GM18526 (cell line): ENCODE results near the gene NES.

Experiments used
- POLR2A ChIP-seq: IDR thresholded peaks from 3 replicates; pipeline ENCODE4 v1.6.1; 2011; ENCODE audit not compliant: insufficient read length; ENCODE audit errors: extremely low read depth

Gene NES

DNA sequence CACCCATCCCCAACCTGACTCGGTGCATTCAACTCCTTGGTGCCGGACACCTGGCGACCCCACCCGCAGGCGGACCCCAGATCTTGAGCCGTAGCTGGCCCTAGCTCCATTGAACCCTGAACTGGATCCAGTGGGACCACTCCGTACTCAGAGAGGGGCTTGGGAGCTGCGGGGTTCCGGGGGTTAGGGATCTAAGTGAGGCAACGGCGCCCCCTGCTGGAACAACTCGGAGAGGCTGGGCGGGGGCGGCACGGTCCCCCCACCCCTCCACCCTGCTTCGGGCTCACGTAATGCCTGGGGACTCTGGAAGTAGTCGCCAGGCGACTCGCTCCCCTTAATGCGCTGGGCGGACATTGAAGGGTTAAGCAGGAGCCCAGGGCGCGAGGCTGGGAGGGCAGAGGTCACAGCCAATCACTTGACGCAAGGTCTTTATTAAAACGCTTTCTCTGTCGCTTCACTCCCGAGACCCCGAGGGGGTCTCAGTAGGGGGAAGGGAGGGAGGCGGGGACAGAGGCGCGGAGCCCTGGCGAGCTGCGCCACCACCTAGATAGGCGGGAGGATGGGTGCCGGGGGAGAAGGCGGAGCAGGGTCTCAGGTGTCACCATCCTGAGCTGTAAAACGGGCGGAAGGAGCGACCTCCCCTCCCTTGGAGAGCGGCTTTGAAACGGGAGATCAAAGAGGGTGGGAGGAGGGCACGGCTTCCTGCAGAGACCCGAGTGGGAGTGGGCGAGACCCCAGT lies 28.9 kb upstream of the NES start:
- TF ChIP-seq POLR2A: no peak

DNA sequence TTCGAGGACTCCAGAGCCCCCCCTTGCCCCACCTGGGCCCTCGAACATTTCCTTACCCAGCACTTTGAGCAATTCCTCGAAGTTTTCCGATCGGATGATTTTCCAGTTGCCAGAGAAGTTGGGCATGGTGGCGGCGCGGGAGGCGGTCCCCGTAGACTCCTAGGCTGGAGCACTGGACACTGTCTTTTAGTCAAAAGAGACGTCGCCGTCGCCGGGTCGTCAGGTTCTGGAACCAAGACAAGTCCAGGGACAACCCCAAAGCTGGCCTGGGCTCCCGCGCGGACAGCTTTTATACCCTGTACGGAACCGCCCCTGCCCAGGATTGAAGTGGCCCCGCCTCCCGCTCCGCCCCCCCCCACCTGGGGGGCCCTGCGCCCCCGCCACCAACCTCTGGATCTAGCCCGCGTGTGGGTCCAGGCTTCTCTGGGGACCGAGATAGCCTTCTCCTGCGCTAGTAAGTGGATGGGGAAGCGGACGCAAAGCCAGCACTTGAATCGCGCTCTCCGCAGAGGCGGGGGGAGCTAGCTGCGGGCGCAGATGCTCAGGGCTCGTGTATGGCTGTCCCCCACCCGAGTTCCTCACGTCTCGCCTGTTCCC lies 28.2 kb upstream of the NES start, which contains the start of gene CRABP2:
TSS of gene CRABP2 (minus strand) at position 263 of the 597 bp plus-strand sequence. CDS start at position 126, 137 bp downstream.
- TF ChIP-seq POLR2A: no peak

DNA sequence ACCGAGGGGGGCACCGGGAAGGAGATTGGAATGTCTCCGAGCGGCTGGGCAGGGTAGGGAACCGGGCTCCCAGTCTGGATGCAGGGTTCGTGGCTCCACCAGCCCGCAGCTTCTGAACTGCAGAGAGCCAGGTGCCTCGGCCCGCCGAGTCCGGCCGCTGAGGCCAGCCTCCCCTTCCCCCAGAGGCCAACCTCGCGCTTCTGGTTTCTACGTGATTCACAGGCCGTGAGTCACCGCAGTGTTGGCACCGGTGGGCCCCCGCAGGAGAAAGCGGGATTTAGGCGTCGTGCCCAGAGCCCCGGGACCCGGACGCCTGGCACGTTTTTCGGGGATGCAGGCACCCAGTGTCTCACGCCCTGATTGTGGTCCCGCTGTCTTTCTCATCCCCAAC lies 27.7 kb upstream of the NES start:
- TF ChIP-seq POLR2A: no peak

DNA sequence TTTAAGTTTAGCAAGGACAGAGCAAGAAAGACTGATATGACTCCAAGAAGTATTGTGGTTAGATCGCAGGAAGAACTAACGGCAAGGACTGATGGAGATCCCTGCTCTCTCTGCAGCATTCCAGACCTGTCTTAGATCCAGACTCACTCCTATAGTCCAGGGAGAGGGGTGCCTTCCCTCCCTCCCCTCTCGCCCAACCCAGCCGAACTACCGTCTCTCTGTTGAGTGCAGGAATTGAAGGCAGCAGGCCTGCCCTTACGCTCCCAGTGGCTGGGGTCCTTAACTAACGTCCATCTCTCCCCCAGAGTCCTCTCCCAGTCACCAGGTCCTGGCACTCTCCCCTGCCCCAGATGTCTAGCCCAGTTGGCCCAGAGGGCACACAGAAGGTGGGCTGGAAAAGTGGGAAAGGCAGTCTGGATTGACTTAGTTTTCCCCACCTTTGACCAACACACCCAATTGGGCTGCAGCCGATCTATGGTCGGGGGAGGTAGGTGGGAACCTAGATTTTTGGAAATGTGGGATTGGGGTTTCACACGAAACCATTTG lies 27.0 kb upstream of the NES start:
- no peak for TF ChIP-seq POLR2A

DNA sequence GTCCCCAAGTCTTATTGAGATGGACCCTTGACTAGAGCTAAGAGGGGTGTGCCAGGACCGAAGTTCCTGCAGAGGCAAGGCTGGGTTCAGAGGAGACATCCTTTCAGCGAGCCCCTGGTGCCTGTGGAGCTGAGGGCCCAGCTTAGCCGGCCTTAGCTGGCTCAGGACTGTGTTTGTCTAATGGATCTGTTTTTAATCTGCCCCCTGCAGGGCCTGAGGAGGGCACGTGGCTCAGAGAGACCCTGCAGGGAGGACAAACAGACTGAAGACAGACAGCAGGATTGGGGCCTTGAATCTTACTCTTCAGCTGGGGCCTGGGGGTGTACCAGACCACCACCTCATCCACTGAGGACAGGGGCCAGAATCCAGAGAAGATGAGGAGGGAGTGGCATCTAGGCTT lies 26.5 kb upstream of the NES start:
- TF ChIP-seq POLR2A: no peak

DNA sequence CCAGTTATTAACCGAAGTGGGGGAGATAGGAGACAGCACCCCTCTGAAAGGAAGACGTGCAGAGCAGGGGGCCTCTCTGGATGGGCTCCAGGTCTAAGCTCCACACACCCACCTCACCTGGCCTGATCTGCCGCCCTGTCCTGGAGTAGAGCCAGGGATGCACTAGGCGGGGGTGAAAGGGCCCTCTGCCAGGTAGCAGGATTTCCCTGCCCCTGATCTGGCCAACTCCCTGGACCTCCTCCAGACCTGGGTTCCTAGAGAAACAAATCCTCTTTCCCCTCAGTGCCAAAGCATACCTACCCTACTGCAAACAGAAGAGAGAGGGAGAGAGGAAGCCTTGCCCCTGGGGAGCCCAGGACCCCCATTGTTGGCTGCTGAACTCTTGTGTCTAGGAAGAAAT lies 26.1 kb upstream of the NES start:
- TF ChIP-seq POLR2A: no peak

DNA sequence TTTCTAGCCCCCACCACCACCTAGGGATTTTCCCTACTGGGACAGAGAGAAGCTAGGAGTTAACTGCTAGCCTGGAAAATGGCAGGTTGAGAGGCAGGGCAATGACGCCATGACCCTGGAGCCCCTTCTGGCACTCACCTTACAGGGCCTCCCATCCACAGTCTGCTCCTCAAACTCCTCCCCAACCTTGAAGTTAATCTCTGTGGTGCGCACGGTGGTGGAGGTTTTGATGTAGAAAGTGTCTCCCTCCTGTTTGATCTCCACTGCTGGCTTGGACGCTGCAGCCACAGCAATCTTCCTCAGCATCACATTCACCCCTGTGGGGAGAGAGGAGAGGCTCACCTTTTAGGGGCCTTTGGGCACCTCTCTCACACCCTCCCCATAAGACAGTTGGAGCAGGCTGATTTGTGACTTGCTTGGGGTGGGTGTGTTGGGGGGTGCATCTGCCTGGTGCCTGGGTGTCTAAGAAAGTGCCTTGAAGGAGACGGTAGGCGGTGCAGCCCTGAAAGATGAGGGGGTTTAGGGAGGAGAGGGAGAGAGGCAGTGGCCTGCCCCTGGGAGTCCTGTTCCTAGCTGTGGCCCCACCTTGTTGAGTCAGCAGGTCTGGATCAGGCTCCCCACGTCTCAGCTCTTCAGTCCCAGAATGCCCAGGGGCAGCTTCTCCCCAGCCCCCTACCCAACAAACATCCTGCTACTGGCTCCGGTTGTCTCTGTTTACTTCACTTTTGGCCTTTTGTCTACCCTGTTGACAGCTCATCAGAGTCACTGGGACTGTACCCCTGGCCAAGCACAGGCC lies 23.7 kb upstream of the NES start:
- no peak for TF ChIP-seq POLR2A

DNA sequence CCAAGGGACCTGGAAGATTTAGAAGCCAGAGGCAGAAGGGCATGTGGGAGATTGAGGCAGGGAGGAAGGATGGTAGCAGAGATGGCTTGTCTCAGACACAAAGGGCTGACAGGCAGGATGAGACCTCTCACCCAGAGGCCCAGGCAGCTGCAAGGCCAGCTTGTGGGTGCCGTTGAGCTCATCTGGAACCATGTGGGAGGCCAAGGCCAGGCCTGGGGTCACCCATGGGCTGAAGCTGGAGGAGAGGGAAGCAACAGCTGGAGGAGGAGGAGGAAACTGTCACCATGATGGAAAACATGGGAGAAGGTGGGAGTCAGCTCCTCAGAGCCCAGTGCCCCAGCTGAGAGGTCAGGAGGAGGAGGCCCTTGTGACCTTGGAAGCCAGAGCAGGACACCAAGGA lies 21.8 kb upstream of the NES start:
- no peak for TF ChIP-seq POLR2A

DNA sequence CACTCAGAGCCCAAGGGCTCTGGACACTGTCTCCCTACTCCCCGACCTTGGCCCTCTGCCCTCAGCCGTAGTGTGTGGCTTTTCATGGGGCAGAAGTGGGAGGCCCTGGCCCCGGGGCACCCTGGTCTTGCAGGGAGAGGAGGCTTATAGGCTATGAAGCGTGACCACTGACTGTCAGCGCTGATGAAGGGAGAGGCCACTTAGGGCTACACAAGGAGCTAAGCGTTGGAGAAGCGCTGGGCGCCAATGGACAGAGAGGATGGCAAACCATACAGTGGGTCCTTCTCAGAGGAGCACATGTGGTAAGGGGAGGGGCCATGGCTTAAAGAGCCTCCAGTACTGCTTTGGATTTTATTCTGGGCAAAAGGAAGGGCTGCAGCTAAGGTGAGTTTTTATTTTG lies 20.3 kb upstream of the NES start:
- TF ChIP-seq POLR2A: no peak

DNA sequence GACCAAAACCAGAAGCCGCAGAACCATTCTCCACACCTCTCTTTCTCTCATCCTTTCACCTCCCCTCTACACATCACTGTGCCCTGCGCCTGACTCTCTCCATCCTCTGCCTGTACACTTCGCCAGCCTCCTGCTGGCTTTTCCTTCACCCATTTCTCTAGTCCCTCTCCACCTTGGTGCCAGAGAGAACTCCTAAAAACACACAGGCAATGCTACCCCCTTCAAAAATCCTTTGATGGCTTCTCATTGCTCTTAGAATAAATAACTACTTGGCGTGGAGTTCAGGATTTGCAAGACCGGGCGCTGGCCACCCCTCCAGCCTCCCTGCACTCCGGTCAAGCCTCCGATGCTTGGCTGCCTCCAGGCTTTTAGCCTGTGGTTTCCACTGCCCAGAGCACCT lies 19.5 kb upstream of the NES start:
- no peak for TF ChIP-seq POLR2A

DNA sequence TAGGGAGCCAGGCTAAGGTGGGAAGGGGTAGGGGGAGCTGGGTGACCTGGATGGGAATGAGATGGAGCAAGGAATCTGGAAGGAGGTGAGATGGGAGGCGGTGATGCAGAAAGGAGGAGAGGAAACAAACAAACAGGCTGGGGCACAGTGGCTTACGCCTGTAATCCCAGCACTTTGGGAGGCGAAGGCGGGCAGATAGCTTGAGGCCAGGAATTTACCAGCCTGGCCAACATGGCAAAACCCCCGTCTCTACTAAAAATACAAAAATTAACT lies 17.4 kb upstream of the NES start:
- no peak for TF ChIP-seq POLR2A

DNA sequence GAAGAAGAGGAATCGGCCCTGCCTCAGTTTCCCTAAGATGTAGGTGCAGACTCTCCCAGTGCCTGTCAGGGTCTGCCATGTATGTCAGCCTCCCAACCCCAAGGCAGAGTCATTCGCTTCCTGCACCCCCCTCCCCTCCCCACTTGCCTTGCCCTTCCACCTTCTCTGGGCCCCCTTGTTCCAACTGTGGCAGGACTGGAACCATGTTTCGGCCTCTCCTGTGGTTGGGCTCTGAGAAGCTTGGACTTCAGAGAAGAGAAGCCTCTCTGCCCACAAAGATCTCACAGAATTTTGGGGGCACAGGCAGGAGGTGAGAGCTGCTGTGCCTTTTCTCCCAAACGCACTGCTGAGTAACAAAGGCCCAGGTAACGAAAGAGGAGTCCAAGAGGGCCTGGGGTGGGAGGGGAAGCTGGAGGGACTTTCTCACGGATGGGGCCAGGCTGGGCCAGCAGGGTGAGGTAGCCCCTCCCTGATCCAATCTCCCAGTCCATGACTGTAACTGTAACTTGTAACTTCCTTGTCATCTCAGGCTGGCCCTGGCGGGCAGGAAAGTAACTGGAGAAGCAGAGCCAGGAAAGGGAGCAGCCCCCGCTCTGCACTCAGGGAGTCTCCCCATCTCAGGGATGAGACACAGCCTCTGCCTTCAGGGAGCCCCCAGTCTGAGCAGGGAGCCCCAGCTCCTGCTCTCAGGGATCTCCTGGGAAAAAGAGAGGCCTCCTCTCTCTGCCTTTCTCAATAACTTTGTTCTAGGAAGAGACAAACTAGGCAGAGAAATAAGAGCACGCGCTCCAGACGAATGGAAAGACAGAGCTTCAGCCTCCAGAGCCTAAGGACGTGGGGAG lies 16.9 kb upstream of the NES start:
- TF ChIP-seq POLR2A: no peak

DNA sequence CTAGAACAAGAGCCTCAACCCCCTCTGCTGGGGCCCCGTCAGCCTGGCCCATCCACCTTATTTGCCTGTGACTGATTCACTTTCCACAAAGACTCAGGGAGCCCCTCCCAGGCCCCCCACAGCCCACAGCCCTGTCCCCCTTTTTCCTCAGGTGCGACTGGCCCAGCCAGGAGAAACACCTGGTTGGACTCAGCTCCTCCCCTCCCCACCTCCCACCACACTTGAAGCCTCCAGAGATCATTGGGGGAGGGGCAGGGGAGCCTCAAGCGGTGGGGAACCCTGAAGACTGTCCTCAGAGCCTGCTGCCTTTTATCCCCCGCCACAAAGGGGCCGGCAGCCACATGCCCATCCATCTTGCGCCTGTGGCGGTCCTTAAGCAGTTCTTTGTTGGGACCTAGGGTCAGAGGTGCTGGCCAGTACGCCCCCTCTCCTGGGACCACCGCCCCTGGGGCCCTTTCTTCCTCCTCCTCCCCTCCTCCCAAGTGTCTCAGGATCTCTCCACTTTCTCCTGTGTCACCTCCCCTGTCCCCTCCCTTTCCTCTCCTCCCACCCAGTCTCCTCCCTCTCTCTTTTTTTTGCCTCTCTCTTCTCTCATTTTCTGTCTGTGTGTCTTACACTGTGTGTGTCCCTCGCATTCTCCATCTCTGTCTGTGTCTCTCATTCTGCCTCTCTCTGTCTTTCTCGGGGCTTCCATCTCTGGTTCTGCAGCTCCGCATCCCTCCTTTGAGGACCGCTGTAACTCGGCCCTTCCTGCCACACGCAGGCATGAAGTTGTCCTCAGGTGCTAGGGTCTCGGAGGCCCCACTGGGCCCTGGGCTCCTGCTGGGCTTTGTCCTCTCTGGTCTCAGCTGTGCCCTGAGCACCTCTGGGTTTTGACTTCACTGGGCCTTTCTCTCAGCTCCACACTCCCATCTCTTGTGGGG lies 16.0 kb upstream of the NES start:
- TF ChIP-seq POLR2A: no peak

DNA sequence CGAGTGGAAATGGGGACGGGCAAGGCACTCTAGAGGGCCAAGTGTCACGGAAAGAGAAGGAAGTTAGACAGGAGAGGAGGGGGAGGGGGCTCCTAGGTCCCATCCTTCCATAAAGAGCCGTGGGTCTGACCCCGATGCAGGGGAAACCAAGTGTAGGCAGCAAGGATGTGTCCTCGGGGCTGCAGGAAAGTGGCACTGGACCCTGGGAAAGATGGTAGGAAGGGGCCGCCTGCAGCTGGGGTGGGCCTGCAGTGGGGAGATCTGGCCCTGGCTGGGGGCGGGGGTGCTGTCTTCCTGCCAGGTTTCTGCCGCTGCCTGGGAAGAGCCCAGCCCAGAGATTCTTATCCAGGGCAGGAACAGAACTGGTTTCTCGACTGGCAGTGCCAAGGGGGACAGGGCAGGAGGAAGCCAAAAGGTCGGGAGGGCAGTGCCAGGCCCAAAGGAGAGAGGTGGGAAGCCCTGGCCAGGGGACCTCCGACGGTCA lies 15.3 kb upstream of the NES start:
- no peak for TF ChIP-seq POLR2A
